NCI-H446 treated with DMSO at 0.1 percent for 48 hours (cell line): ENCODE results near the gene STOML3.

Source experiments
- DNase-seq: peaks from one replicate; lab custom pipeline; 2025; lab: John Stamatoyannopoulos, UW

The STOML3 gene

DNA sequence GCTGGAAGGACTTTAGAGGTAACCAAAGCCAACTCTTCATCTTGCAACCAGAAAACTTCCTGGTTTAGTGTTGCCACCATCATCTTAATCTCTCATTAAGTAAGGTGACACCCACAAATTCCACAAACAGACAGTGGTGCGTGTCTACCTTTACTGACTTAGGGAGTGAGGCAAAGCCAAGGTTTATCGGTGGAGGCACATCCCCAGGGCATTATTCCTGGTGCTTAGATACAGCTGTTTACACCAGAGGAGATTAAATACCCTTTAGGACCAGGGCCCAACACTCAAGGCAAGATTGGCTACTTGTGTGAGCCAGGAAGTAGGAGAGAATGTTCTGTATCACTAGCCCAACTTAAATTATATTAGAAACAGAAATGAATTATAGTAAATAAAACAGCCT lies 9.5 kb downstream of the STOML3 start:
- no peak for DNase-seq

DNA sequence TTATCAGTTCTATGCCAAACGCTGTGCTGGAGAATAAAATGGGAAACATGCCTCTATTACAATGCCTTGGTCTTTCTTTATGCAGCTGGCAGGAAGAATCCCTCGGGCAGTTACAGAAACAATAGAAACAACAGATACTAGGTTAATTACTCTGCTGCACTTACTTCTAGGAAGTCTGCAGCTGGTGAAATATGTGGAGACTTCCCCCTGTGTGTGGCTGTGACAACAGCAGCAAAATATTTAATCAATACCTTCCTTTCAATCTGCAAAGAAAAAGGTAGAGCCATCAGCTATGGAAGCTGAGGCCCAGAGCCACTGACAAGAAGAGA lies 9.9 kb downstream of the STOML3 start:
- DNase-seq, result no peak

DNA sequence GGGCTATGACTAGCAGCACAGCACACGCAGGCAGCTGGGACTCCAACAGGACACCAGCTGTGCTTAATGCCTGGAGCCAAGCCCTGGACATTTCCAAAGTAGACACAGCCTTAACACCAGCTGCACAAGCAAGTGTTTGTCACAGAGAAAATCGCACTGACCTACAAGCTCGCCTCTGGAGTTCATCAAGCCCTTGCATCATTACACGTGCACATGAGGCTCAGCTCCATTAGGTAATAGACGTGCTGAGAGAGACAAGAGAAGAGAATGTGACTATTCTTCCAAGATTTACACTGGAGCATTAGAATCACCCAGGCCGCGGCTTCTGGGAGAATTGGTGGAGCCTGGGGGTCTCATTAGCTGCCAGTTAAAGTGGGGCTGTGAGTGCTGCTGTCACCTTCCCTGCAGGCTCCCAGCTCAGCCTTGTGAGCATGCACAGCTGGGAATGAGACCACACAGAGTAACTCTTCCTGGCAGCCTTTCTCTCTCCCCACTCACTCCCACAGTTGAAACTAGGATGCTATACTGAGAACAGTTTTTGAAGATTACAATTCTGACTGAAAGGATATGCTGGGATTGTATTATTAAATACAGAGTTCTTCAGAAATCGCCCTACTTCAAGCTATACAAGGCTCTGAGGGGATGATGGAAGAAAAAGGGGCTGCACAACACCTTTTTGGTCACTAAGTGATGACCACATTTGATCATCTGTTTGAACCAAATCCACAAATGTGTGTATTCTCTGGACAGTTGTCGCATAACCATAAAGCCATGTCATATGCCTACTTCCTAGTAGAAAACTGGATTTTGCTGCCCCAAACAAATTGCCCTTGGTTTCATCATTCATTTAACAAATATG lies 10.5 kb downstream of the STOML3 start:
- no peak for DNase-seq

GRCh38 chr13:38970380-38971051 lies 20.1 kb downstream of the STOML3 start:
- DNase-seq, result no peak

DNA sequence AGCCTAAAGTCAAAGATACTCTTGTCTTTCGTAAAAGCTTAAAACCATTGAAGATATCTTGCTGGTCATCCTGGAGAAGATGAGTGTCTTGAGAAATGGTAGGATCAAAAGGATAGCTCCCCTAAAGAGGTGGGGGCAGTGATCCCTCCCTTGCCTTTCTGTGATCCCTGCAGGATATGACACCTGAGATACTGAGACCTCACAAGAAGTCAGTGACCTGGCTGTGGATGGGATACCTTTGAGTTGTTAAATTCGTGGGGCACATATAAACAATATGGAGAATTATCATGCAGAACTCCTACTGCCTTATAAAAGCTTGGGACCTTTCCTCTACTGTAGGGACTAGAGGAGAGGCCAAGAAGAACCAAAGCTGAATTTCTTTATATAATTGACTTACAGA lies 21.4 kb downstream of the STOML3 start:
- DNase-seq, result no peak

GRCh38 chr13:38967446-38967845 lies 23.2 kb downstream of the STOML3 start:
- no peak for DNase-seq

DNA sequence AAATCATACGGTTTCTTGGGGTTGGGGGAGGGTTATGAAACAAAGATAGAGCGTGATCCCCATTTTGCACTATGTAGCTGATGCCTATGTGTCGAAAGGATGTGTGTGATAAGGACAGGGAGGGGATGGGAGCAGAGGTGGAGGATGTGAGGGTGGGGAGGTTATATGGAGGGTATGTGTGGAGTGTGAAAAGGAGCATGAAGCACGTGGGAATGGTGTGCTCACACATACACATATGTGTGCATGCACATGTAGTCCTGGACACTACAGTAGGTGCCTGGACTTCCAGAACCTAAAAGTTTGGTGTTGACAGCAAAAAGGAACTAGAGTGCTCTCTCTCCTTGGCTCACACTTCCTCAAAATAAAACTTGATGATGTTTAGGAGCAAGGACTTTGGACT lies 25.4 kb downstream of the STOML3 start:
- DNase-seq, result no peak

DNA sequence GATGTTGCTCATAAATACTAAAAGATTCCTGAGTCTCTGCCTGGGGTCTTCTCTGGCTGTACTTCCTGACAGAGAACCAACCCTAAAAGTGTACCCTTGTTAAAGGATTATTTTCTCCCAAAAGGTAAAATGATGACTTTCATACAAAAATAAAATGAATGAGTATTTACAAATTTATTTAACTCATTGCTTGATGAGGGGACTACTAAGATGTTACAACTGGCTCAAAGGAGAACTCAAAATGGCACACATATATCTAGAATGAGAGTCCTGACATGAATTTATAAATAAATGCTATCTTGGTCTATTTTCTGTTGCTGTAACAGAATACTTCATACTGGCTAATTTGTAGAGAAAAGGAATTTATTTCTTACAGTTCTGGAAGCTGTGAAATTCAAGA lies 30.5 kb downstream of the STOML3 start:
- DNase-seq, result no peak

DNA sequence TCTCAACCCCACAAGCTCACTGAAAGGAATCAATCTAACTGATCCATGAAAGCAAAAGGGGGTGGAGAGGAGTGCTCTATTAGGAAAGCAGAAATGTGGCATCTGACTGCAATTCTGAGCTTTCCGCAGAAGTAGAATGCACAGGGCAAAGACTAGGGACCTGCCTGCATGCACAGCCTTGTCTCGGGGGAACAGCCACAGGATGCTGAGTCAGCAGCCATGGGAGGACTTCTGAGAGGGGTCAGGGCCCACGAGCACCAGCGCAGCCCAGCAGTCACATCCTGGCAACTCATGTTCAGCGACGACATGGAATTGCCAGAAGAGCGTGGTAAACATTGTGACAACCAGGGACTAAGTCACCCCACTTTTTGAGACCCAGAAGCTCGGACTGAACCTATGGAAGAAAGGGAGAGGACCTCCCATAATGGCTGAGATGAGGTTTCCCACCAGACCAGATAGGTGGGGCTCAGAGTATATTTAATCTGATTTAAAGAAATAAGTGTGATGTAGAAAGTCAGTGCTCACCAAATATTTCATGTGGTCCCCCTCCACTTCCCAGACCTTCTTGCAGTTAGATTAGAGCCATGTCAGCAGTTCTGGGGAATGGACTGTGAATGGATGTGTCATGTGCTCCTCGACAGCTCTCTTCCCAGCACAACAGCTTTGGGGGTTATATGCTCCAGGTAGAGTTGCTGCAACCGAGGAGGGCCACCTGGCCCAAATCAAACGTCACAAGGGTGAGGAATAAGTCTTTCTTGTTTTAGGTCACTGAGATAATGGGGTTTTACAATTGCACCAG lies 32.6 kb downstream of the STOML3 start:
- no peak for DNase-seq

GRCh38 chr13:38954844-38955243 lies 35.8 kb downstream of the STOML3 start:
- DNase-seq, result no peak

GRCh38 chr13:38954291-38954690 lies 36.3 kb downstream of the STOML3 start:
- DNase-seq, result no peak

DNA sequence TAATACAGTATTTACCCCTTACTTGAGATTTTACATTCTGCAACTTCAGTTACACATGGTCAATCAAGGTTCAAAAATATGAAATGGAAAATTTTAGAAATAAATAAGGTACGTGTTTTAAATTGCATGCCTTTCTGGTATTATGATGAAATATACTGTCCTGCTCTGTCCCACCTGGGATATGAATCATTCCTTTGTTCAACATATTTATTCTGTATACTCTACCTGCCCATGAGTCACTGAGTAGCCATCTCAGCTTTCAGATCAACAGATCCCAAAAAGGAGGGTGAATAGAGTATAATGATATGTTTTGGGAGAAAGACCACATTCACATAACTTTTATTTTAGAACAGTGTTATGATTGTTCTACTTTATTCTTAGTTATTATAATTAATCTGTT lies 37.8 kb downstream of the STOML3 start:
- DNase-seq, result no peak

DNA sequence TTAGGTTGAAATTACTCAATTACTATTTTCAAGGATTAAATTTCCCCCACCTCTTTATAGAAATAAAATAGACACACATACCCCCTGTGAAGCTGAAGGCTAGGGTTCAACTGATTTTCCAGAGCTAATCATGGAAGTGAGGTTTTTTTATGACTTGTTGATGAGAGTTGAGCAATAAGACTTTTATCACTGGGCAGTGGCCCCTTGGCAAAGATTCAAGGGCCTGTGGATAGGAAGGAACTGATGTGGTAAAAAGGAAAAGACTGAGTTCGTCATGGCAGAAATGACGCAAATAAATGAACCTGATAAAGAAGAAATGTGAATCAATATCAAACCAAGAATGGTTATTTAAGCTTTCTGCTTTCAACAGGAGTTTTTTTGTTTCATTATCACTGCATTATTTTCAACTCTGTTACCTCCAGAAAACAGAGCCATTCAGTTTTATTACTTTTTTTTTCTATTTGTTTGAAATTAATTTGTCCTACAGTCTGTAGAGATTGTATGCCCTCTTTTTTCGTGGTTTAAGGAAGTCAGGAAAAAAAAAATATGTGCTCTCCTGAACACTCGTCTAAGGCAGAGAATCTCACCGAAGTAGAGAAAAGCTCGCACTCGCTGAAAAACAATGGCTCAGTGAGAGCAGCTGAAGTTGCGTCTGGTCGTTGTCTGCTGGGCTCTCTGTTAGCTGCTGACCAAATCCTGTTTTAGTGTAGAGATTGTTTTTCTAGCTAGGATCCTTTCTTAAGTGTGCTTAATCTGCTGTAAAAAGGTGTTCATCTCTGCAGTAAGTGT lies 38.9 kb downstream of the STOML3 start:
- no peak for DNase-seq

DNA sequence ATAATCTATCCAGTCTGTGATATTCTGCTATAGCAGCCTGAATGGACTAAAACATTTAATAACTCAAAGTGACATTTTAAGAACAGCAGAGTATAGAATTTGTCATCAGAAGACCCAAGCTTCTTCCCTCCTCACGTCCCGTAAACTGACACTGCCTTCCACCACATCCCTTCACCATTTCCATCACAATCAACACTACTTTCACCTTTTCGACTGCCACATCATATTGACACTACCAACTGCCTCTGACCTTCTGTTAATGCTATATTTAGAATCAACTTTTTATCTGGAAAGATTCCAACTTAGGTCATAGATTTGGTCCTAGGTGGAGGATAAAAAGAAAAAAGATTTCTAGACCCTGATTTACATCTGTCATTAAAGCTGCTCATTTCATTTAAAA lies 39.6 kb downstream of the STOML3 start:
- DNase-seq, result no peak

- DNase-seq, result no peak
Observed at GRCh38 chr13:38947054-38947453, 43.6 kb downstream of the STOML3 start.

- DNase-seq, result no peak
Observed at GRCh38 chr13:38944219-38944618, 46.4 kb downstream of the STOML3 start.

- DNase-seq, result no peak
Observed at GRCh38 chr13:38943231-38943630, 47.4 kb downstream of the STOML3 start.

GRCh38 chr13:38941353-38941945 lies 49.2 kb downstream of the STOML3 start:
- no peak for DNase-seq

GRCh38 chr13:38933786-38934185 lies 56.8 kb downstream of the STOML3 start:
- no peak for DNase-seq

DNA sequence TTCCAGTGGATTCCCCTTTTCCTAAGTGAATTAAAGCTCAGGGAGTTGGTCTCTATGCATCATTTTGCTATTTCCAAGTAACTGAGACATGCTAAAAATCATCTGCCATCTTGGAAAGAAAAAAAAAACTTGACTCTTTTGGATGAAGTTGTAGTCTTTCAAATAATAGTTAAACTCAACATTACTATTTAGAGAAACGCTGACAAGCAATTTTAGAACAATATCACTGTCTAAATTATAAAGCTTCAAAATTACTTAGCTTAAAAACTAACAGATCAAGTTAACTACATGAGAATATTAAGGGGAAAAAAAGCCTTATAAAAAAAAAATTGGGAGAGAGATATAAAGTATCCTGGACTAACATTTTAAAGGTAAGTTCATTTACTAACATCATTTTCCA lies 68.5 kb downstream of the STOML3 start:
- DNase-seq, result no peak

GRCh38 chr13:38921081-38921480 lies 69.5 kb downstream of the STOML3 start:
- DNase-seq, result no peak
